Stimulated activated CD4-positive, alpha-beta T cell treated with anti-CD3 and anti-CD28 coated beads, Interleukin-4, amount 100 ng/mL, for 48 hours (primary cell): Measurements from ENCODE around the gene B4GAT1.
"Not testable (repeated sequence)": the region's sequence is repeated elsewhere in the genome, so short reads cannot be mapped to it uniquely, and the experiment has no call there.

Experiments
- DNase-seq, 2 donors: peaks; one replicate each; pipeline ENCODE4 v3.0.0-alpha.2; 2020; ENCODE audit warnings: low read depth in 2 of 2

The B4GAT1 gene

GRCh38 chr11:66347425-66348276, at the start of gene B4GAT1:
Gene B4GAT1, minus strand, starts transcription at chr11:66347629. Its CDS starts 84 bp downstream, at chr11:66347545.
- DNase-seq, result peak; percentile 80 to 81

GRCh38 chr11:66393954-66394353, 46.5 kb upstream of the B4GAT1 start:
- DNase-seq, result no peak

GRCh38 chr11:66391322-66391721, 43.9 kb upstream of the B4GAT1 start:
- DNase-seq, result no peak

- DNase-seq, result peak; percentile 60 to 64
Observed at GRCh38 chr11:66388780-66389386, 41.5 kb upstream of the B4GAT1 start.

GRCh38 chr11:66386171-66387069, 39.0 kb upstream of the B4GAT1 start:
- peak; percentile 78 to 87 for DNase-seq

GRCh38 chr11:66384316-66384715, 36.9 kb upstream of the B4GAT1 start:
- not testable (repeated sequence) for DNase-seq

GRCh38 chr11:66380264-66380663, 32.8 kb upstream of the B4GAT1 start:
- DNase-seq, result not testable (repeated sequence)

GRCh38 chr11:66373690-66374287, 26.4 kb upstream of the B4GAT1 start:
- DNase-seq, result not testable (repeated sequence)

- no peak for DNase-seq
Observed at GRCh38 chr11:66373265-66373664, 25.8 kb upstream of the B4GAT1 start.

- DNase-seq, result peak; percentile 67 to 72
Observed at GRCh38 chr11:66371627-66372415, 24.4 kb upstream of the B4GAT1 start, which contains the start of gene SLC29A2. Gene SLC29A2, minus strand, starts transcription at chr11:66371760. Its CDS starts 169 bp downstream, at chr11:66371591.

- DNase-seq, result no peak
Observed at GRCh38 chr11:66369073-66369894, 21.9 kb upstream of the B4GAT1 start.

GRCh38 chr11:66368484-66368883, 21.1 kb upstream of the B4GAT1 start:
- DNase-seq, result no peak

- DNase-seq, result no peak
Observed at GRCh38 chr11:66367561-66368312, 20.3 kb upstream of the B4GAT1 start.

GRCh38 chr11:66366844-66367477, 19.5 kb upstream of the B4GAT1 start:
- no peak for DNase-seq

- DNase-seq, result no peak
Observed at GRCh38 chr11:66365711-66366619, 18.5 kb upstream of the B4GAT1 start.

GRCh38 chr11:66365166-66365565, 17.7 kb upstream of the B4GAT1 start:
- no peak for DNase-seq

GRCh38 chr11:66363805-66364535, 16.5 kb upstream of the B4GAT1 start:
- peak; percentile 73 to 88 for DNase-seq
